Hematopoietic multipotent progenitor cell treated with erythropoietin and hydrocortisone succinate and interleukin-3 and kit ligand, for 4 days (in vitro differentiated cells): ENCODE data around the gene FCHSD2.
"Not testable (repeated sequence)": the region's sequence is repeated elsewhere in the genome, so short reads cannot be mapped to it uniquely, and the experiment has no call there.

Experiments used
- DNase-seq: peaks from one replicate; pipeline ENCODE4 v3.0.0-alpha.2; 2015

FCHSD2 gene

DNA sequence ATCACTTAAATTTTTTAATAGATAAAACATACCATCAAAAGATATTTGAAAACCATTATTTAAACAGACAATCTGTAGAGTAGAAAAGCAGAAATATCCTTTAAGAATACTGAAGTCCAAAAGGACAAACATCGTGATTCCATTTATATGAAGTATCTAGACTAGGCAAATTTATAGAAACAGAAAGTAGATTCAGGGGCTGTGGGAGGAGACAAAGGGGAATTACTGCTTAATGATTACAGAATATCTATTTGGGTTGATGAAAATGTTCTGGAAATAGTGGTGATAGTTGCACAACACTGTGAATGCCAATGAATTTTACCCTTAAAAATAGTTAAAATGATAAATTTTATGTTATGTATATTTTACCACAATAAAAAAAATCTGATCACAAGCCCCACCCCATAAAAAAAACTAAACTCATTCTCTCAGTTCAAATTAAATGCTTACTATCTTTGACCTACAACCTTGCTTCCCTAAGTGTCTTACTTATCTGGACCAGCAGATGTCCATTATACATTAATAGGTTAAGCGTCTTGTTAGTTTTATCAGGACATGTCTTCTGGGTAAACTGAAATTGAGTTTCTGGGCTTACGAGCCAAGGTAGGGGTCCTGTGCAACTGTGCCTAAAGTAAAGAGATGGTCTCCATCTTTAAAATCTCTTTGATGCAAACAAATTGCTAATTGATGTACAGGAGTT, 86.3 kb downstream of the FCHSD2 start:
- peak; percentile 85 for DNase-seq

DNA sequence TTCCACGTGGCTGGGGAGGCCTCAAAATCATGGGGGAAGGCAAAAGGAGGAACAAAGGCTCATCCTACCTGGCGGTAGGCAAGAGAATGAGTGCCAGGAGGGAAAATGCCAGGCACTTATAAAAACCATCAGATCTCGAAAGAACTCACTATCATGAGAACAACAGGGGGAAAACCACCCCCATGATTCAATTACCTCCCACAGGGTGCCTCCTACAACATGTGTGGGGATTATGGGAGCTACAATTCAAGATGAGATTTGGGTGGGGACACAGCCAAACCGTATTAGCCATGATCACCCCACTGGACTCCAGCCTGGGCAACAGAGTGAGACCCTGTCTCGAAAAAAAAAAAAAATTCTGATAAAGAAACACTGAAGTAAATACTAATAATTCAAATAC, 87.1 kb downstream of the FCHSD2 start:
- no peak for DNase-seq

DNA sequence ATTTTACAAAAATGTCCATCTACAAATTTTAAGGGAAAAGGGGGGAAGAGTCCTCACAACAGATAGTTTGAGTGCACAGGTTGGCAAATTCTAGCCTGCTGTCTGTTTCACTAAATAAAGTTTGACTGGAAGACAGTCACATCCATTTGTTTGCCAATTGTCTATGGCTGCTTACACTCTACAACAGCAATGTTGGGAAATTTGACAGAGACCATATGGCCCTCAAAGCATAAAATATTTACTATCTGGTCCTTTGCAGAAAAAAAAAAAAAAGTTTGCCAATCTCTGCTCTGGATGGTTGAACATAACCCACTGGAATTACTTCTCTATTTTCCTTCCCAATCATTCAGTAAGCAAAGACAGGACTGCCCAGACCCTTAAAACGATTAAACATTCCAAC, 88.2 kb downstream of the FCHSD2 start:
- no peak for DNase-seq

DNA sequence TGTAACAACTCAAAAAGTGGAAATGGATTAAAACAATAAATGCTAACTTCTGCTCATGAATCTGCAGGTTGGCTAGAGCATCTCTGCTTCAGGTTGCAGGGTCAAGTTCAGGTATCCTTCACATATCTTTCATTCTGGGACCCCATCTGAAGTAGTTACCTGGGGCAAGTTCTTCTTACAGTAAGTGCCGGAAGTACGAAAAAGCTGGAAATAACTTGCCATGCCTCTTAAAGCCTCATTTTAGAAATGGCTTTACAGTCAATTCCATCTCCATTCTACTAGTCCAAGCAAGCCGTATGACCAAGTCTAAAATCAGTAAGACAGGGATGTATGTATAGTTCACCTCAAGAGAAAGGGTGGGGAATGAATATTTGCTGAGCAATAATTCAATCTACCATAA, 93.7 kb downstream of the FCHSD2 start:
- no peak for DNase-seq

DNA sequence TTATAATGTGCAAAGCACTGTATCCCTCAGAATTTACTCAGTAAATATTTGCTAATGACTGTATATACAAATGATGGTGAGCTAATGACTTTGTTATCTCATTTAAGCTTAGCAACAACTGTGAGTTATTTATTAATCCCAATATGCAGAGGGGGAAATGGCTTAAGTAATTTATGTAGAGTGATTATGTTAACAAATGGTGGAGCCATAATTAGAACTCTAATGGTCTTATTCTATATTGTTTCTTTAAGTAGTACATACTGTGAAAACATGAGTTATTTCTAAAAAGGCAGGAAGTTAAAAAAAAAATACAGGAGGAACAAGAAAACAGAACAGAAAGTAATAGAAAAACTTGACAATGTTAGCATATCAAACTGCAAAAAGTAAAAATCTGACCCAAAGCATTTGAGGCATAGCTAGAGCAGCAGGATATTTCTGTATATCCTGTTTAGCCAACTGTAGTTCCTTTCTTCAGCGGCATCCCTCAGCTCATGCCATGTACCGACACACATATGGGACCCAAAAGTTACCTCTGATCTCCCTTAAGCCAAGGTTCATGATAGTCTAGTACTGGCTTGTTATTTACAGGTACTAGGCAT, 94.2 kb downstream of the FCHSD2 start:
- DNase-seq = peak; percentile 31

DNA sequence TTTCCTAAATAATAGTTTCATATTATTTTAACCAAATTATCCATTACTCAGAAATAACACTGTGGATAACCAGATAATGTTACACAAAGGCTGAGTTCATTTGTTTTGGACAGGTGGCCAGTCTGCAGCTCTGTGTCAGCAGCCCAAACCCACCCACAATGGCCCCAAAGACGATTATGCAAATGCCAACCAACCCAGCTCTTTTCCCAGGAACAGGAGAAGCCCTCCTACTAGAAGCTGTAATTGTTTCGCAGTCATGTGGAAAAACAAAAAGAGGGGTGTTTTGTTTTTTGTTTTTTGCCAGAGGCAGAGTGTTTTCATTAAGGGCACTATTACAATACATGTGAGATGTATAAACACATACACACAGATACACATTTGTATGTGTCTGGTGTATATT, 102.1 kb downstream of the FCHSD2 start:
- DNase-seq = no peak

DNA sequence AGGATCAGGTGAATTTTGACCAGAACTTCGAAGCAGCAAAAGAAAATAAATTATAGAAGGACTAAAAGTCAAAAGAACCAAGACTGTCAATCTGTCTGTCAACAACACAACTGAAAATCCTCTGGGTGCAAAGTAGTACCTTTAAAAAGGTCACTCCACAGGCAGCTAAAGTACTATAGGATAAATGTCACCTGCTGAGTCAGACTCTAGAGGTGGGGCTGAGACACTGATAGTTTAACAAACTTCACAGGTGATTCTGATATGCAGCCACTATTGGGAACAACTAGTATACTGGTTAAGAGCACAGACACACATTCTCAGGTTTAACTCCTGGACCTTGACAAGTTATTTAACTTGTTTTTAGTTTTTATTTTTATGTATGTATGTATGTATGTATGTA, 107.3 kb downstream of the FCHSD2 start:
- DNase-seq = no peak

DNA sequence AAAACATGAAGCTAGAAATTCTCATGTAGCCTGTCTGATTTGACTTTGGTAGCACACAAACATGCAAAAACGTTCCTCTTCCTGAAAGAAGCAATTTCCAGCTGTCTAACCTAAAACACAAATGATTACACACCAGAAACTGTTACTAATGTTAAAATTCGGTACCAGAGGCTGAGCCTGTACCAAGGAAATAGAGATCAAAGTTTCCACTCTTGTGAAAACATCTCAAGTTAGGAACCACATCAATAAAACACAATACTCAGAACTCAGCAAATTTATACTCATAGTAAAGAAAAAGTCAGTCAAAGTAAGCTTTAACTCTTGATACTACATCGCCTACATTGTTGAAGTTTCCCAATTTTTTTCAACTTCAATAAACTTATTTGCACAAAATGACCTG, 107.8 kb downstream of the FCHSD2 start:
- no peak for DNase-seq

DNA sequence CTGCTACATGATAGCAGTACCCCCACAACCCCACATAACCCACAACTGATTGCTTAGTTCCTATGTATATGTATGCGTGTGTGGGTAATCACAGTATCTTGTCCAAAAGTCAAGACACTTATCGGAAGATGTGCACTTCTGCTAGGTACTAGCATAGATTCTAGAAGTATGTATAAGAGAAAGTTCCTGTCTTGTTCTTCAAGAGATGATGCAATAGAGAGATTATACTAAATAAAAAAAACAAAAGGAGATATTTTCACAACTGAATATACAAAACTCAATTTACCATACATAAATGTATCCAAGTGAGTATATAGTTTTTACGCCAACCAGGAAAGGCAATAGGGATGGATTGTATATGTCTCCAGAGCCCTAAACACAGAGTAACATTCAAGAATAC, 112.0 kb downstream of the FCHSD2 start:
- DNase-seq = no peak

DNA sequence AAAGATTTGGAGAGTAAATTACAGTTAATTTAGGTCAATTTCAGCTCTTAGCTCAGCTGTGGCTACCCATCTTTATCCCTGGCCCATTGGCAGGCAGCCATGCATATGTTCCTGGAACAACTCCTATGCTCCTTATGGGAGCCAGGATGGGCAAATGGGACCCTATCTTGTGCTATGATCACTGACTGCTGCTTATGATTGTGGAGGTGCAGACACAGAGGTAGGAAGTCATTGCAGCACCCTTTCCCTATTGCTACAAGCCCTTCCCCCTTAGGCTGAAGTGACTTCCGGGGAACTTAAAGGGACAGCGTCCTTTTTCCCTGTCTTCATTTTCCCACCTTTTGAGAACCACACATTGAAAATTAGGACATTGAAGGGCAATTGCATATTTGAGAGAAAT, 112.7 kb downstream of the FCHSD2 start:
- no peak for DNase-seq

DNA sequence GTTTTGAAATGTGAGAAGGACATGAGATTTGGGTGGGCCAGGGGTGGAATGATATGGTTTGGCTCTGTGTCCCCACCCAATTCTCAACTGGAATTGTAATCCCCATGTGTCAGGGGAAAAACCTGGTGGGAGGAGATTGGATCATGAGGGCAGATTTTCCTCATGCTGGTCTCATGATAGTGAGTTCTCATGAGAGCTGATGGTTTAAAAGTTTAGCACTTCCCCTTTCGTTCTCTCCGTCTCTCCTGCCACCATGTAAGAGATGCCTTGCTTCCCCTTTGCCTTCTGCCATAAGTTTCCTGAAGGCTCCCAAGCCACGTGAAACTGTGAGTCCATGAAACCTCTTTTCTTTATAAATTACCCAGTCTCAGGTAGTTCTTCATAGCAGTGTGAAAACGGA, 113.5 kb downstream of the FCHSD2 start:
- peak; percentile 48 for DNase-seq

DNA sequence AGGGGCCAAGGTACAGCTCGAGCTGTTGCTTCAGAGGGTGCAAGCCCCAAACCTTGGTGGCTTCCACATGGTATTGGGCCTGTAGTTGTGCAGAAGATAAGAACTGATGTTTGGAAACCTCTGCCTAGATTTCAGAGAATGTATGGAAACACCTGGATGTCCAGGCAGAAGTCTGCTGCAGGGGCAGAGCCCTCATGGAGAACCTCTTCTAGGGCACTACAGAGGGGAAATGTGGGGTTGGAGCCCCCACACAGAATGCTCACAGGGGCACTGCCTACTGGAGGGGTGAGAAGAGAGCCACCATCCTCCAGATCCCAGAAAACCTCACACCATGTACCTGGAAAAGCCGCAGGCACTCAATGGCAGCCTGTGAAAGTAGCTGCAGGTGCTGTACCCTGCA, 114.3 kb downstream of the FCHSD2 start:
- not testable (repeated sequence) for DNase-seq

DNA sequence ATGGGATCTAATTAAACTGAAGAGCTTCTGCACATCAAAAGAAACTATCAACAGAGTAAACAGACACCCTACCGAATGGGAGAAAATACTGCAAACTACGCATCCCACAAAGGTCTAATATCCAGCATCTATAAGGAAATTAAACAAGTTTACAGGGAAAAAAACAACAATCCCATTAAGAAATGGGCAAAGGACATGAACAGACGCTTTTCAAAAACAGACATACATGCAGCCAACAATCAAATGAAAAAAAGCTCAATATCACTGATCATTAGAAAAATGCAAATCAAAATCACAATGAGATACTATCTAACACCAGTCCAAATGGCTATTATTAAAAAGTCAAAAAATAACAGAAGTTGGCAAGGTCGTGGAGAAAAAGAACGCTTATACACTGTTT, 117.5 kb downstream of the FCHSD2 start:
- no peak for DNase-seq

DNA sequence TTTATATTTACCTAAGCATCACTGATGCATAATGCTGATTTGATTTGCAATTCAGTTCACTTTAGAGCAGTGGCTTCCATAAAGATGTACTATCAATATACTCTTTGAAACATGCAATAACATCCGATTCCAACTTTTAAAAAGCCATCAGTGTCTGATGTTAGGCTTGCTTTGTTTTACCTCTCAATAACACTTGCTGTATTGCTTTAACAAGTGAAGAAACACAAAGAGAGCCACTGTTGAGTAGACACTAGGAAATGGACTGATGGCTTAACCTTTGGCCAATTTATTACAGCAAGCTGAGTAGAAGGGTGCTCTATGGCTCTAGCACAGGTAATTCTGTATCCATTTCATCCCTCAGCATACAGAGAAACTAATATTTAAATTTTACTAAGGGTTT, 122.1 kb downstream of the FCHSD2 start:
- DNase-seq = no peak

DNA sequence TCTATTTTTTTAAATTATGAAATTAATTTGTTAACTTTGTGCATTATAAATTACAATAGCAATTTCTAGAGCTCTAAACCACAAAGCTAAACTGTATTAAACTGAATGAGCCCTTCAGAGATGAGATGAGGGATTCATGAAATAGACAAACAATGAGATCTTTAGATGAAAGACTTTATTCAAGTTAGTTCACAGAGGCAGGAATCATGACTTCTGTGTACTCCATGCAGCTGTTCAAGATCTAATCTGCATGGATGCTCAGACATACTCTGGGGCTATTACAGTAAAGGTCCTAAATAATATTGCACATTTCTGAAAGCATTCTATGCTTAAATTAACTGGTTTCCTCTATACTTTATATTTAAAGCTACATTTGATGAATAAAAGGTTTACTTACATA, 122.7 kb downstream of the FCHSD2 start:
- DNase-seq = no peak

DNA sequence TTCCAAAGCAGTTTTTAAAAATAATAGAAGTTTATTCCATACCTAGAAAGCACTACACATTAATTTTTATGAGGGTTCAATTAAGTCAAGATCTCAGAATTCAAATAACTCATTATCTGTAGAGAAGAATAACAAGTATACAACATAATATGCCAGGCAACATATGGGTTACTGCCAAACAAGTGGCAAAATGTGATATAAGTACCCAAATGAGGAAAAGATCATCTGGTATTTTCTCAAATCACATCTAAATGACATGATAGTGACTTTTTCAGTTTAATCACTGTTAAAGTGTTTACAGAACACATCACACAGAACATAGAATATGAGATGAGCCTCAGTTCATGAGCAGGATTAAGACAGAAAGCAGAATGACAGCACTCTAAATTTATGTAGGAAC, 123.3 kb downstream of the FCHSD2 start:
- no peak for DNase-seq

DNA sequence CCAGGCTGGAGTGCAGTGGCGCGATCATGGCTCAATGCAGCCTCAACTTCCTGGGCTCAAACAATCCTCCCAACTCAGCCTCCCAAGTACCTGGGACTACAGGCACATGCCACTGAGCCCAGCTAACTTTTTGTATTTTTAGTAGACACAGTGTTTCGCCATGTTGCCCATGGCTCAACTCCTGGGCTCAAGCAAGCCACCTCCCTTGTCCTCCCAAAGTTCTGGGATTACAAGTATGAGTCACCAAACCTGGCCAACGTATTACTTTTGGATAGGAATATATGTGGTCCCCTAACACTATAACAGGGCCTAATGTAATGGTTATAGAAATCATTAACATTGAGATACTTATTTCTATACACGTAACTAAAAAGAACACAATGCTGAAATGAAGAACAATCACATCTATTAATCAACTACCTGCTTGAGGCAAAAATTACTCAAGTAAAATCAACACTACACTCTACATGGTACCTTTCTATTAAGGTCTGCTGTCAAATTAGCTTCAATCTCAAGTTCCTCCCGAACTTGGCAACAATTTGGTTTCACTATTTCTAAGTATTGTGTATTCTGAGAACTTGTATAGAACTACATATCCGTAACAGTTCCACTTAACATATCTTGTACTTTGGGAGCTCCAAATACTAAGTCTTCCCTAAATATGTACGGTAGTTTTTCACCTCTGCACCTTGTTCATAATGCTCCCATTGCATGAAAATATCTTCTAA, 124.9 kb downstream of the FCHSD2 start:
- no peak for DNase-seq

DNA sequence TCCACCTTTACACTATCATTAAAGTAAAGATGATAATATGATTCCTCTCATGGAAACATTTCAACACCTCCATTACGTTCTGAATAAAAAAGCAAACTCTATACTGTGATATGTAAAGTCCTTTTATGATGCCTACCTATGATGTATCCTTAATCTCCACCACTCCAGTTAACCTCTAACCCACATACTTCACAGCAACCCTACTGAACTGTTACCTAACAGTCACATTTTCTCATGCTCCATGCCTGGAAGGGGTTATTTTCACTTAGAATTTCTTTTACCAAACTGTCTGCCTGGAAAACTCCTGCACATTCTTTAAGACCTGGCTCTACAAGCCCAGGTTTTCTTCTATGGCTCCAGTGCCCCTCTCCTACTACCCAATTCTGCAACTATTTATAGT, 129.1 kb downstream of the FCHSD2 start:
- DNase-seq = no peak

DNA sequence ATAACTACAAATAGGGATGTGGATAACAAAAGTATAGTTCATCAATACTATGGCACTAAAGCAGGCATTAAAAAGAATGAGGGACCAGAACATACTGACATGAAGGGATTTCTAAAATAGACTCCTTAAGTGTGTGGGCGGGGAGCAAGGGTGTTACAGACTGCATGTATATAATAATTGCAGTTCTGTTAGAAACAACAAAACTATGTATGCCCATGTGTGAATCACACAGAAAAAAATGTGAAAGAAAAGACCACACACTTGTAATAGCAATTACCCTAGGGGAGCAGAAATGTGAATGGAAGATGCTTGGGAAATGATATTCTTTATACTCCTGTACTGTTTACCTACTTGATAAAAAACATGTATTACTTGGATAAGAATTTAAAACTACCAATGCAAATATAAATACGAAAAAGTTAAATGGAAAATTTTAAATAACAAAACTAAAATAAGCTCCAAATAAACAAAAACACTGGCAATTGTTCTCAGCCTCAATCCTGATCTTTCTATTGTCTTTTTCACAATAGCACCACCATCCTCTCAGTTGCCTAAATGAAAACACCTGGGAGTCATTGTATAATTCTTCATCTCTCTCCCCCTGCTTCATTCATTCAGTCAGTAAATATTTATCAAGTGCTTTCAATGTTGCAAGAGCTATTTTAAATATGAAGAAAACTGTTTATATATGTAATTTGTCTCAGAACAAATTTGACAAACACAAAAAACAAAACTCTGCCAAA, 129.8 kb downstream of the FCHSD2 start:
- DNase-seq = no peak

DNA sequence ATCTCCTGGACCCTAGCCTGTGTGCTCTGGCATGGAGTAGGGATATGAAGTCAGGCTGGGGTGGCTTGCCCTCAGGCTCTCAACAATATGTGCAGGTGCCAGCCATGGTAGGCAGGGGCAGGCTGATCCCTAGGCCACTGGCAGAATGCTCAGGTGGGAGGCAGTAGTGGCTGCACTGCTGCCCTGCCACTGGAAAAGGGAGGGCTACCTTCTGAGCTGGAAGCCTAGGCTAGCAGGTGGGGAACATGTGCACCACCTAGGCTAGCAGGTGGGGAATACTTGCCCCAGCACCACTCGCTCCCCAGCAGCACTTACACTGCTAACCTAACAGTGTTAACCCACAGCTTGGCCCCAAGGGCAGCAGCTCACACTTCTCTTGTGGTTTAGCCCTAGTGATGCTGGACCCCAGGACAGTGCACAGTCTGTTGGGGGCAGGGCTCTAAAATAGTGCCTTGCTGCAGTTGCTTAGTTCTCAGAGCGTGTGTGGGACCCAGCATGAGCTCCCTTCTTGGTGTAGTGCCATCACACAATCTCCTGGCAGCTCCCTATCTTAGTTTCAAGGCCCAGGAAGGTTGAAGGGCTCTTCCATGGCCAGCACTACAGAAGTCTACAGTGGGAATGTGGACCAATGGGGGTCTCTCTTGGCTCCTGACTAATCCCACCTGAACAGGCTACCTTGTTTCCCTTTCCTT, 130.8 kb downstream of the FCHSD2 start:
- DNase-seq = no peak

DNA sequence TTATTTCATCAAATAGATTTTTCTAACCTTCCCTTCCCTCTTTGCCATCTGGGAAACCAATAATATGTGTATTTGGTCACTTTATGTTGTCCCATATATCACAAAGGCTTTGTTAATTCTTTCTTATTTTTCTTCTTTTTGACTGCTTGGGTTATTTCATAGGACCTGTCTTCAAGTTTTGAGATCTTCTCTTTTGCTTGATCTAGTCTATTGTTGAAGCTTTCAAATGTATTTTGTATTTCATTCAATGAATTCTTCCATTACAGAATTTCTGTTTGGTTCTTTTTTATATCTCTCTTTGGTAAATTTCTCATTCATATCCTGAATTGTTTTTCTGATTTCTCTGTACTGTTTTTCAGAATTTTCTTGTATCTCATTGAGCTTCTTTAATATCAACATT, 132.1 kb downstream of the FCHSD2 start:
- no peak for DNase-seq

DNA sequence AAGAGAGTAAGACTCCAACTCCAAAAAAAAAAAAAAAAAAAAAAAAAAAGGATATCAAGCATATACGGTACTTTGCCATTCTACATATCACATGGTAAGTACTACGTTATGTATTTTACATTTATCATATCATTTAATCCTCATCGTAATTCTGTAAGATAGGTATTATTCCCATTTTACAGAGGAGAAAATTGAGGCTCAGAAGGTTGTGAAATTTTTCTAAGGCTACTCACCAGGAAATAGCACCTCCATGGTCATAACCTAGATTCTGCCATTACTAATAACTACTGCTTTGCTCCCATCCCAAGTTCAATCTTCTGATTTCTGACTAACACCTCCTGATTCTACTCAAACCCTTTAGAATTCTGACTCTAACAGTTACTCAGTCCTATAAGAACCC, 138.0 kb downstream of the FCHSD2 start:
- no peak for DNase-seq

DNA sequence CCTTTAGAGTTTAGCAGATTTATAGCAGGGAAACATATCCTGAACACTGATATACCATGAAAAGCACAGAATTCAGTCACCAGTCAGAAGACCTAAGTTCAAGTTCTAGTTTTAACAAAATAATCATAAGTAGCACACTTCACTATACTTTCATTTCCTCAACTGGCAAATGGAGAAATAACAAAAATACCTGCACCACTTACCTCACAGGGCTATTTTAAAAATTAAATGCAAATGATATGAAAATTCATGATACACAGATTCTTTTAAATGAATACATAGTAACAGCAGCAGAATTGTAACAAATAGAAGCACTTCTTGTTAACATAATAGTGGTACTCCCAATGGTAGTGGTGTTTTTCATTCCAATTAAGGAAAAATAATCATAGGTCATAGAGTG, 139.0 kb downstream of the FCHSD2 start:
- DNase-seq = no peak
